ENCODE data around the gene HSD3B7. TPM values are rescaled to one million over a fixed set of nuclear protein-coding genes. Genes with fewer than 3 reads are reported as not detected.

Gene HSD3B7
- total RNA-seq, 3 donors from 2014 or later = 1.2 to 2.0 (median 1.3) TPM

GRCh38 chr16:30951193-30951592, 33.8 kb upstream of the HSD3B7 start:
- Mint-ChIP-seq H3K4me3 (no peak overlapping the region), H3K9me3 (no peaks in the 10 kb centered on the region), H3K36me3 (ENCODE audit: insufficient read depth) (peaks cover 3% of the 10 kb centered on the region), H3K27me3 (ENCODE audit: low read depth) (no peaks in the 10 kb centered on the region), H3K4me1 (ENCODE audit: low read depth) (peaks cover 17% of the 10 kb centered on the region)
- ATAC-seq = no peak
- DNase-seq = no peak

- H3K27me3 Mint-ChIP-seq (ENCODE audit: low read depth) = no peaks in the 10 kb centered on the region
- H3K9me3 Mint-ChIP-seq = no peaks in the 10 kb centered on the region
- DNase-seq (no peak), ATAC-seq (no peak)
- no peaks in the 10 kb centered on the region for H3K36me3 Mint-ChIP-seq (ENCODE audit: insufficient read depth)
- H3K4me3 Mint-ChIP-seq = no peak overlapping the region
- peaks cover 17% of the 10 kb centered on the region for H3K4me1 Mint-ChIP-seq (ENCODE audit: low read depth)
These were observed 33.3 kb upstream of the HSD3B7 start for GRCh38 chr16:30951750-30952149.

GRCh38 chr16:30953111-30953510, 31.9 kb upstream of the HSD3B7 start:
- Mint-ChIP-seq H3K36me3 (ENCODE audit: insufficient read depth) (no peaks in the 10 kb centered on the region), H3K9me3 (no peaks in the 10 kb centered on the region), H3K4me3 (no peak overlapping the region), H3K27me3 (ENCODE audit: low read depth) (no peaks in the 10 kb centered on the region), H3K4me1 (ENCODE audit: low read depth) (peaks cover 17% of the 10 kb centered on the region)
- no peak for DNase-seq
- ATAC-seq = no peak

- ATAC-seq (no peak), DNase-seq (peak; percentile 53)
- Mint-ChIP-seq H3K9me3 (no peaks in the 10 kb centered on the region), H3K27me3 (ENCODE audit: low read depth) (no peaks in the 10 kb centered on the region), H3K4me3 (no peak overlapping the region), H3K4me1 (ENCODE audit: low read depth) (peaks cover 20% of the 10 kb centered on the region), H3K36me3 (ENCODE audit: insufficient read depth) (no peaks in the 10 kb centered on the region)
These were observed 31.4 kb upstream of the HSD3B7 start for GRCh38 chr16:30953511-30954124.

- H3K9me3 Mint-ChIP-seq = no peaks in the 10 kb centered on the region
- H3K27me3 Mint-ChIP-seq (ENCODE audit: low read depth) = no peaks in the 10 kb centered on the region
- DNase-seq (no peak), ATAC-seq (no peak)
- no peak overlapping the region for H3K4me3 Mint-ChIP-seq
- H3K4me1 Mint-ChIP-seq (ENCODE audit: low read depth) = peaks cover 27% of the 10 kb centered on the region
- peaks cover 8% of the 10 kb centered on the region for H3K36me3 Mint-ChIP-seq (ENCODE audit: insufficient read depth)
These were observed 30.0 kb upstream of the HSD3B7 start for GRCh38 chr16:30954993-30955392.

GRCh38 chr16:30956601-30957455, 28.2 kb upstream of the HSD3B7 start:
- H3K9me3 Mint-ChIP-seq = no peaks in the 10 kb centered on the region
- peak overlapping the region; percentile 93 for H3K4me3 Mint-ChIP-seq
- DNase-seq (peak; percentile 92), ATAC-seq (peak; percentile 71 to 76)
- H3K4me1 Mint-ChIP-seq (ENCODE audit: low read depth) = peaks cover 24% of the 10 kb centered on the region
- H3K36me3 Mint-ChIP-seq (ENCODE audit: insufficient read depth) = peaks cover 19% of the 10 kb centered on the region
- H3K27me3 Mint-ChIP-seq (ENCODE audit: low read depth) = no peaks in the 10 kb centered on the region

GRCh38 chr16:30957456-30958174, 27.4 kb upstream of the HSD3B7 start, which contains the start of gene SETD1A:
Gene SETD1A (plus strand): TSS chr16:30957754. CDS start chr16:30958732, 978 bp downstream.
- Mint-ChIP-seq H3K27me3 (ENCODE audit: low read depth) (no peaks in the 10 kb centered on the region), H3K36me3 (ENCODE audit: insufficient read depth) (peaks cover 23% of the 10 kb centered on the region), H3K4me1 (ENCODE audit: low read depth) (peaks cover 27% of the 10 kb centered on the region), H3K4me3 (peak within 1 kb of the TSS; percentile 95), H3K9me3 (no peaks in the 10 kb centered on the region)
- peak; percentile 96 for DNase-seq
- peak; percentile 86 to 88 for ATAC-seq

GRCh38 chr16:30958175-30959079, 26.6 kb upstream of the HSD3B7 start:
- peaks cover 29% of the 10 kb centered on the region for H3K36me3 Mint-ChIP-seq (ENCODE audit: insufficient read depth)
- H3K9me3 Mint-ChIP-seq = no peaks in the 10 kb centered on the region
- DNase-seq = no peak
- H3K4me1 Mint-ChIP-seq (ENCODE audit: low read depth) = peaks cover 29% of the 10 kb centered on the region
- ATAC-seq = peak; percentile 29 to 49
- no peaks in the 10 kb centered on the region for H3K27me3 Mint-ChIP-seq (ENCODE audit: low read depth)
- peak overlapping the region; percentile 95 for H3K4me3 Mint-ChIP-seq

GRCh38 chr16:30961384-30961783, 23.6 kb upstream of the HSD3B7 start:
- Mint-ChIP-seq H3K4me3 (no peak overlapping the region), H3K4me1 (ENCODE audit: low read depth) (peaks cover 26% of the 10 kb centered on the region), H3K36me3 (ENCODE audit: insufficient read depth) (peaks cover 42% of the 10 kb centered on the region), H3K9me3 (no peaks in the 10 kb centered on the region), H3K27me3 (ENCODE audit: low read depth) (no peaks in the 10 kb centered on the region)
- no peak for DNase-seq
- ATAC-seq = no peak

- peaks cover 19% of the 10 kb centered on the region for H3K4me1 Mint-ChIP-seq (ENCODE audit: low read depth)
- H3K27me3 Mint-ChIP-seq (ENCODE audit: low read depth) = no peaks in the 10 kb centered on the region
- DNase-seq = no peak
- H3K36me3 Mint-ChIP-seq (ENCODE audit: insufficient read depth) = peaks cover 53% of the 10 kb centered on the region
- no peaks in the 10 kb centered on the region for H3K9me3 Mint-ChIP-seq
- H3K4me3 Mint-ChIP-seq = no peak overlapping the region
- no peak for ATAC-seq
These were observed 21.0 kb upstream of the HSD3B7 start for GRCh38 chr16:30963925-30964511.

- ATAC-seq (no peak), DNase-seq (no peak)
- peaks cover 51% of the 10 kb centered on the region for H3K36me3 Mint-ChIP-seq (ENCODE audit: insufficient read depth)
- H3K4me1 Mint-ChIP-seq (ENCODE audit: low read depth) = peaks cover 13% of the 10 kb centered on the region
- H3K9me3 Mint-ChIP-seq = no peaks in the 10 kb centered on the region
- no peak overlapping the region for H3K4me3 Mint-ChIP-seq
- no peaks in the 10 kb centered on the region for H3K27me3 Mint-ChIP-seq (ENCODE audit: low read depth)
These were observed 20.3 kb upstream of the HSD3B7 start for GRCh38 chr16:30964574-30965226.

- Mint-ChIP-seq H3K36me3 (ENCODE audit: insufficient read depth) (peaks cover 44% of the 10 kb centered on the region), H3K27me3 (ENCODE audit: low read depth) (no peaks in the 10 kb centered on the region), H3K9me3 (no peaks in the 10 kb centered on the region), H3K4me3 (no peak overlapping the region), H3K4me1 (ENCODE audit: low read depth) (peaks cover 5% of the 10 kb centered on the region)
- no peak for ATAC-seq
- DNase-seq = no peak
These were observed 19.6 kb upstream of the HSD3B7 start for GRCh38 chr16:30965436-30965835.

- Mint-ChIP-seq H3K36me3 (ENCODE audit: insufficient read depth) (peaks cover 47% of the 10 kb centered on the region), H3K4me1 (ENCODE audit: low read depth) (peaks cover 5% of the 10 kb centered on the region), H3K4me3 (no peak overlapping the region), H3K27me3 (ENCODE audit: low read depth) (no peaks in the 10 kb centered on the region), H3K9me3 (no peaks in the 10 kb centered on the region)
- DNase-seq = no peak
- no peak for ATAC-seq
These were observed 18.9 kb upstream of the HSD3B7 start for GRCh38 chr16:30966033-30966619.
